D721Med (cell line): ENCODE results near the gene HS3ST3B1.

Experiments
- DNase-seq: peaks from one replicate; pipeline ENCODE4 v3.0.0; 2011; ENCODE audit warnings: low spot score; ENCODE audit not compliant: insufficient read length
- FAIRE-seq: peaks from 2 replicates; lab custom pipeline; 2011; peaks lifted over from hg19 to GRCh38; lab: Jason Lieb, UNC
- TF ChIP-seq, protein P1 (sequence below): IDR thresholded peaks from 2 replicates; pipeline ENCODE4 v1.5.1; 2012; ENCODE audit warnings: mild to moderate bottlenecking, control low read depth; ENCODE audit not compliant: insufficient read depth; ENCODE audit errors: missing control alignments

HS3ST3B1 gene

DNA sequence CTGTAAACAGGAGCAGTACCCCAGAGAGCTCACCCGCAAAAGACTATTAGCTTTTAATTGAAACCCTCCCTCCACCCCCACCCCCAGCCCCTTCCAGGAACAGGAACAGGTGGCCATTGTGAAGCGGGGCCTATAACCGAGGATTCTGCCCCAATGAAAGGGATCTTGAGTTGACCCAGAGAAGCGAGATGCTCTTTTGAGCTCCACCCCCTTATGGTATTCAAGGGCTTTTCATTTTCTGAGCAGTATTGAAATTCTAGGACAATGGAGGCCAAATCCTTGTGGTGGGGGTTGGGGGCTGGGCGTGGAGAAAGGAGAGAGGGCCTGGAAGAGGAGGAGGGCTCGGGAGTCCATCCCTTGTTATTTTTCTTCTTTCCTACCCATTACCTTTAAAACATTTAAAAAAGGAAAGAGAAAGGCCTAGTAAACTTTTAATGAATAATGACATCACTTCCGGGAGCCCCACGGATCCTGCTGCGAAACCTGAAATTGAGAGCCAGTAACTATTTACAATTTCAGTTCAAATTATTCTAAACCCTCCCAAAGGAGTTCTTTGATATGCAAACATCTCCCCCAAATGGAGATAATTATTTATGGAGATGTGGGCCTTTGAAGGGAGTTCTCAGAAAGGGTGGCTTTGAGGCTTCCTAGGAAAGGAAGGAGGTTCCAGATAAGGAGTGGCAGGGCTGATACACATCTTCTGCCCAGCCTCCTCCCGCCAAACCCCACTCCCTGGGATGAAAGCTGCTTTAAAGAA is 30.5 kb downstream of the HS3ST3B1 start:
- FAIRE-seq (no peak), DNase-seq (no peak)
- TF ChIP-seq, protein P1, sequence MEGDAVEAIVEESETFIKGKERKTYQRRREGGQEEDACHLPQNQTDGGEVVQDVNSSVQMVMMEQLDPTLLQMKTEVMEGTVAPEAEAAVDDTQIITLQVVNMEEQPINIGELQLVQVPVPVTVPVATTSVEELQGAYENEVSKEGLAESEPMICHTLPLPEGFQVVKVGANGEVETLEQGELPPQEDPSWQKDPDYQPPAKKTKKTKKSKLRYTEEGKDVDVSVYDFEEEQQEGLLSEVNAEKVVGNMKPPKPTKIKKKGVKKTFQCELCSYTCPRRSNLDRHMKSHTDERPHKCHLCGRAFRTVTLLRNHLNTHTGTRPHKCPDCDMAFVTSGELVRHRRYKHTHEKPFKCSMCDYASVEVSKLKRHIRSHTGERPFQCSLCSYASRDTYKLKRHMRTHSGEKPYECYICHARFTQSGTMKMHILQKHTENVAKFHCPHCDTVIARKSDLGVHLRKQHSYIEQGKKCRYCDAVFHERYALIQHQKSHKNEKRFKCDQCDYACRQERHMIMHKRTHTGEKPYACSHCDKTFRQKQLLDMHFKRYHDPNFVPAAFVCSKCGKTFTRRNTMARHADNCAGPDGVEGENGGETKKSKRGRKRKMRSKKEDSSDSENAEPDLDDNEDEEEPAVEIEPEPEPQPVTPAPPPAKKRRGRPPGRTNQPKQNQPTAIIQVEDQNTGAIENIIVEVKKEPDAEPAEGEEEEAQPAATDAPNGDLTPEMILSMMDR: no peak

DNA sequence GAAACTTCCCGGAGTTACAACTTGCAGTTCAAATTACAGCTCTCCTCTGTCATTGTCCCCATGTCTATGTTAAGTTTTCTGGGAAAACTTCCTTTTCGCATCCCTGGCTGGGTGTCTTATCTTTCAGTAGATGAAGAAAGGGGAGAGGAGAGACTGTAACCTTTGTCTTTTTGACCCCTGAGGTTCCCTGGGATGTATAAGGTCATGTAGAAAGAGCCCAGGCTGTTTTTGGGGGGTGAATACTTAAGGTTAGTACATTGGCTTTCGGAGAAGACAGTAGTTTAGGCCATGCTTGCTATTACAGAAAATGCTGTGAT is 31.1 kb downstream of the HS3ST3B1 start:
- TF ChIP-seq, protein P1: no peak
- FAIRE-seq (no peak), DNase-seq (no peak)

DNA sequence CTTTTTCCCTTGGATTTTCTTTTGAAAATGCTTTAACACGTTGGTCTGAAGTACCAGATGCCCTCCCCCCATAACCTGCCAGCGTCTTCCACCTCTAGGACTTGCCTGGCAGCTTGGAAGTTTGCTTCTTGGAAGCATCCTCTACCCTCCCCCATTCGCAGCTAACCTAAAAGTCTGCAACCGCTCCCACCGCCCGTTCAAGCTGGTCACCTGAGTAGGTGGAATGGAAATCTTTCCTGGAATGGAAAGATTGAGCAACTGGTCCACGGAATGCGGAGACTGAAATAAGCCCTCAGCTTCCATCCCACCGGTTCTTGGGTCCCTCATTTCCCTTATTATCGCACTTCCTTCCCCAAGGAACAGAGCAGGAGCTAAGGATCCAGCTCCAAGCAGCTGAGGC is 31.4 kb downstream of the HS3ST3B1 start:
- TF ChIP-seq, protein P1: no peak
- FAIRE-seq: no peak
- DNase-seq: no peak

DNA sequence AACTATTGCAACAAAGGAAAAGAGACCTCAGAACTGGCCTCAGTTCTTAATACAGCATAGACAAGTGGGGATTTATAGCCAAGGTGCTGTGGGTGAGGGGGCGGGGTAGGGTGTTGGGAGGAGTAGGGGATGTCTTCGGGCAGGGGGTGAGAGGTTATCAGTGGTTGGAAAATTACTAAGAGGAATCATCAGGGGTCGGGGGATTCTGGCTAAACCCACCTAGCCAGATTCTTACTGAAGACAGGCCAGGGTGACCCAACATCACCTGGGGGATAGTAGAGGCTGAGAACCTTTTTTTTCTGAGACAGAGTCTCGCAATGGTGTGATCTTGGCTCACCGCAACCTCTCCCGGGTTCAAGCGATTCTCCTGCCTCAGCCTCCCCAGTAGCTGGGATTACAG is 32.6 kb downstream of the HS3ST3B1 start:
- TF ChIP-seq, protein P1: no peak
- no peak for FAIRE-seq
- DNase-seq: no peak

DNA sequence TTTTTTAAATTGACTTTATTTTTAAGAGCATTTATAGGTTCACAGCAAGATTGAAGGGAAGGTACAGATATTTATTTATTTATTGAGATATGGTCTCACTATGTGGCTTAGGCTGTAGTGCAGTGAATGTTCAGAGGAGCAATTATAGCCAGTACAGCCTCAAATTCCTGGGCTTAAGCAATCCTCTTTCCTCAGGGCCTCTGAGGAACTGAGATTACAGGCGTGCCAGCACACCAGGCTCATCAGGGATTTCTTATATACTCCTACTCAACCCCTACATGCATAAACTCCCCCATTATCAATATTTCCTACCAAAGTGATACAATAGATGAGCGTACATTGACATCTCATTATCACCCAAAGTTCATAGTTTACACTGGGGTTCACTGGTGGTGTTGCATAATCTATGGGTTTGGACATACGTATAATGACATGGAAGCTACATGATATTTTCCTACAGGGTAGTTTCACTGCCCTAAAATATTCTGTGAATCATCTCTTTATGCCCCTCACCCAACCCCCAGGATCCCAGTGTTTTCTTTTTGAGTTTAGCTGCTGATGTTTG is 33.5 kb downstream of the HS3ST3B1 start:
- TF ChIP-seq, protein P1: no peak
- FAIRE-seq (no peak), DNase-seq (no peak)

DNA sequence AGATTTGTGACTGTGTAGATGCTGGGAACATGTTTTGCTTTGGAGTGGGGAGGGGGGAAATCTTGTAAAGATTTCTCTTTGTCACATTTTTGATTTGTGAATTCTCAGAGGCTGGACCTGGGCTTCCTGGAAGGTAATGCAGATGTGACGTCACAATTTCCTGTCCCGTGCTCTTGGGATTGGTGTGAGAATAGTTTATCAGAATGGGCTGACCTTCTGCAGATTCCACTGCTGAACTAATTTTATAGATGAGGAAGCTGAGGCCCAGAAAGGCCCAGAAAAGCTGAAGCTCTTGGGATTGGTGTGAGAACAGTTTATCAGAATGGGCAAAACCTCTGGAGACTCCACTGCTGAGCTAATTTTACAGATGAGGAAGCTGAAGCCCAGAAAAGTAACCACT is 34.0 kb downstream of the HS3ST3B1 start:
- no peak for FAIRE-seq
- DNase-seq: no peak
- TF ChIP-seq, protein P1: no peak

DNA sequence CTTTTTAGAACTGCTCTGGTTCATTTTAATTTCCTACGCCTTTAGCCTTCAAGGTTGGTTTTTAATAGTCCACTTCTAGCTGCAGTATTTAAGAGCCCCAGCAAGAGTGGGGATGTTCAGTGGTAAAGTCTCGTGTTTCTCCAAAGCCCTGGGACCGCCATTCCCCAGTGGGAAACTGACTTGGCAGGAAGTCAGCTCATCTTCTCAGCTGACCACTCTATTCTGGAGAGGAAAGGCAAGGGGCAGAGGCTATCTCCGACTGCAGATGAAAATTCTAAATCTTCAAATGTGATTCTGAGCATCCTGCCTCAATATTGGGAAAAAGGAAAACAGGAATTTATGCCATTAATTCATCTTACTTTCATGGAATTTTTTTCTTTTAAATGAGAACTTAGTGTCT is 35.5 kb downstream of the HS3ST3B1 start:
- FAIRE-seq (no peak), DNase-seq (no peak)
- TF ChIP-seq, protein P1: no peak
